ENCODE results near the gene TBC1D22B. TPM values are rescaled to one million over a fixed set of nuclear protein-coding genes. Genes with fewer than 3 reads are reported as not detected.

TBC1D22B gene, protein sequence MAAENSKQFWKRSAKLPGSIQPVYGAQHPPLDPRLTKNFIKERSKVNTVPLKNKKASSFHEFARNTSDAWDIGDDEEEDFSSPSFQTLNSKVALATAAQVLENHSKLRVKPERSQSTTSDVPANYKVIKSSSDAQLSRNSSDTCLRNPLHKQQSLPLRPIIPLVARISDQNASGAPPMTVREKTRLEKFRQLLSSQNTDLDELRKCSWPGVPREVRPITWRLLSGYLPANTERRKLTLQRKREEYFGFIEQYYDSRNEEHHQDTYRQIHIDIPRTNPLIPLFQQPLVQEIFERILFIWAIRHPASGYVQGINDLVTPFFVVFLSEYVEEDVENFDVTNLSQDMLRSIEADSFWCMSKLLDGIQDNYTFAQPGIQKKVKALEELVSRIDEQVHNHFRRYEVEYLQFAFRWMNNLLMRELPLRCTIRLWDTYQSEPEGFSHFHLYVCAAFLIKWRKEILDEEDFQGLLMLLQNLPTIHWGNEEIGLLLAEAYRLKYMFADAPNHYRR
- total RNA-seq = 8.8 and 9.8 TPM in 2 replicates

DNA sequence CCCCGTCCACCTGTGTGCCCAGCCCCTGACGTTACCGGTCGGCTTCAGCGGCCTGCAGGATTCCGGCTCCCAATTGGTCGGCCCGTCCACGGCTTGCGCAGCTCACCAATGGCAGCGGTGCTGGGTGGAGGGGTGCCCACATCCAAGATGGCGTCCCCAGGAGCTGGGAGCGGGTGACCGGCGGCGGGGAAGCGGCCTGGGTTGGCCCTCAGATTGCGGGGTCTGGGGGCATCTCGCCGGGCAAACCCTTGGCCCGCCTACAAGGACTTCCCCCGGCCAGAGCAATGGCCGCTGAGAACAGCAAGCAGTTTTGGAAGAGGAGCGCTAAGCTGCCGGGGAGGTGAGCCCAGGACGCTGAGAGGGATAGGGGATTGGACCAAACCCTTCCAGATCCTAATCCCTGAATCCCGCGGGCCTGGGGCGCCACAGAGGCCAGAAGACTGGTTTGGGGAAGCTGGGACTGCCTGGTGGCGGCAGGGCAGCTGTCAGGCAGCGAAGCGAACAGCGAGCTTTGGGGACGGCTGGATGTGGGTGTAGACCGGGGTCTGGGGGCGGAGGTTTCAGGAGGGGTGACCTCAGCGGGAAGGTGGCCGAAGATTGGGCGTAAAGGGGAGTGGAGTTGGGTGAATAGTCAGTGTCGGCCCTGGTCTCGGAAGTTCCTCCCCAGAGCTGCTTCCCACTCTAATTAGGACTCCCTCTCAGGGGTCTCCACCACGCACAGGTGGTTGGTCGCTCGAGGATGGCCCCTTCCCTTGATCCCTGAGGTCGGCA is at the start of gene TBC1D22B, which contains the start of gene TMEM217:
Gene TBC1D22B (plus strand): TSS at position 139 of the 771 bp plus-strand sequence. CDS start 146 bp downstream, at position 285.
Gene TMEM217 (minus strand): TSS at position 511 of the 771 bp plus-strand sequence. CDS start 39,114 bp downstream, outside the sequence.
- TF ChIP-seq, protein P1, sequence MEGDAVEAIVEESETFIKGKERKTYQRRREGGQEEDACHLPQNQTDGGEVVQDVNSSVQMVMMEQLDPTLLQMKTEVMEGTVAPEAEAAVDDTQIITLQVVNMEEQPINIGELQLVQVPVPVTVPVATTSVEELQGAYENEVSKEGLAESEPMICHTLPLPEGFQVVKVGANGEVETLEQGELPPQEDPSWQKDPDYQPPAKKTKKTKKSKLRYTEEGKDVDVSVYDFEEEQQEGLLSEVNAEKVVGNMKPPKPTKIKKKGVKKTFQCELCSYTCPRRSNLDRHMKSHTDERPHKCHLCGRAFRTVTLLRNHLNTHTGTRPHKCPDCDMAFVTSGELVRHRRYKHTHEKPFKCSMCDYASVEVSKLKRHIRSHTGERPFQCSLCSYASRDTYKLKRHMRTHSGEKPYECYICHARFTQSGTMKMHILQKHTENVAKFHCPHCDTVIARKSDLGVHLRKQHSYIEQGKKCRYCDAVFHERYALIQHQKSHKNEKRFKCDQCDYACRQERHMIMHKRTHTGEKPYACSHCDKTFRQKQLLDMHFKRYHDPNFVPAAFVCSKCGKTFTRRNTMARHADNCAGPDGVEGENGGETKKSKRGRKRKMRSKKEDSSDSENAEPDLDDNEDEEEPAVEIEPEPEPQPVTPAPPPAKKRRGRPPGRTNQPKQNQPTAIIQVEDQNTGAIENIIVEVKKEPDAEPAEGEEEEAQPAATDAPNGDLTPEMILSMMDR (conservative IDR thresholded peaks at IDR 0.05; ENCODE audit: low read depth, low read length) = no peak
- H3K4me3 ChIP-seq (ENCODE audit: low read depth, low read length) = peak within 1 kb of the TSS; percentile 98
- DNase-seq (ENCODE audit: low read depth) = peak; percentile 64

- TF ChIP-seq, protein P1 (conservative IDR thresholded peaks at IDR 0.05; ENCODE audit: low read depth, low read length) = peak; percentile 88
- H3K4me3 ChIP-seq (ENCODE audit: low read depth, low read length) = no peak overlapping the region
- no peak for DNase-seq (ENCODE audit: low read depth)
Observed at GRCh38 chr6:37207903-37208456, 49.6 kb upstream of the TBC1D22B start.

DNA sequence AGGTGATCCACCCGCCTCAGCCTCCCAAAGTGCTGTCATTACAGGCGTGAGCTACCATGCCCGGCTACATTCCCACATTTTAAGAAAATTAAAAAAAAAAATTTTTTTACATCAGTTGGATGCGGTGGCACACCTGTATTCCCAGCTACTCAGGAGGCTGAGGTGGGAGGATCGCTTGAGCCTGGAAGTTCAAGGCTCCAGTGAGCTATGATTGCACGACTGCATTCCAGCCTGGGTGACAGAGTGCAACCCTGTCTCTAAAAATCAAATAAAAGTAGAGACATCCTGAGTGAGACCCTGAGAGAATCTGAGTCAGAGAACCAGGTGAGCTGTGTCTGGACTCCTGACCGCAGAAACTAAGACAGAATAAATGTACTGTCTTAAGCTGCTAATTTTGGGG is 48.8 kb upstream of the TBC1D22B start:
- TF ChIP-seq, protein P1 (conservative IDR thresholded peaks at IDR 0.05; ENCODE audit: low read depth, low read length) = no peak
- no peak for DNase-seq (ENCODE audit: low read depth)
- H3K4me3 ChIP-seq (ENCODE audit: low read depth, low read length) = no peak overlapping the region

DNA sequence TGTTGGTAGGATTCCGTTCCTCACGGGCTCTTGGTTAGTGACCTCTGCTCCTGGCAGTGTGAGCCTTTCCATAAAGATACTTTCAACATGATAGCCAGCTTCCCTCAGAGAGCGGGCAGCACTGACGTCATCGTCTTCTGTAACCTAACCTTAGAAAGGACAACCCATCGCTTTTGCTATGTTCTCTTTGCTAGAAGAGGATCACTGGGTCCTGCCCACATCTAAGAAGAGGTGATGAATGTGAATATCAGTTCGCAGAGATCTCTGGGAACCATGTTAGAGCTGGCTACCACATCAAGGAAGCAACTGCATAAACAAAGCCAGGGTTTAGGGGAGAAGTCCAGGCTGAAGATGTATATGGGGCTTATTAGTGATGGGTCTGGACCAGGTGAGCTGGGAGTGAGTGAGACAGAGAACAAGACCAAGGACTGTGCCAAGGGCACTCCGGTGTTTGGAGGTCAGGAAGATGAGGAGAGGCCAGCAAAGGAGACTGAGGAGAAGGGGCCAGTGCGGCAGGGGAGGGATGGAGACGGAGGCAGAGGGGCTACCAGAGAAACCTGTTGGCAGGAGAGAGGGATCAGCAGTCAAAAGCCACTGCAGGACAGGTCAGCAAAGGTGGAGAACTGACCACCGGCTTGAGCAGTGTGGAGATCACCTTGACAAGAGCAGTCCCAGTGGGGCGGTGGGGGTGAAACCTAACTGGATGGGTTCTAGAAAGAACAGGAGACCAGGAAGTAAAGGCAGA is 47.9 kb upstream of the TBC1D22B start:
- no peak for DNase-seq (ENCODE audit: low read depth)
- no peak overlapping the region for H3K4me3 ChIP-seq (ENCODE audit: low read depth, low read length)
- TF ChIP-seq, protein P1 (conservative IDR thresholded peaks at IDR 0.05; ENCODE audit: low read depth, low read length) = no peak

- TF ChIP-seq, protein P1 (conservative IDR thresholded peaks at IDR 0.05; ENCODE audit: low read depth, low read length) = peak; percentile 95
- DNase-seq (ENCODE audit: low read depth) = peak; percentile 45
- H3K4me3 ChIP-seq (ENCODE audit: low read depth, low read length) = no peak overlapping the region
Observed at GRCh38 chr6:37210313-37210968, 47.1 kb upstream of the TBC1D22B start.

DNA sequence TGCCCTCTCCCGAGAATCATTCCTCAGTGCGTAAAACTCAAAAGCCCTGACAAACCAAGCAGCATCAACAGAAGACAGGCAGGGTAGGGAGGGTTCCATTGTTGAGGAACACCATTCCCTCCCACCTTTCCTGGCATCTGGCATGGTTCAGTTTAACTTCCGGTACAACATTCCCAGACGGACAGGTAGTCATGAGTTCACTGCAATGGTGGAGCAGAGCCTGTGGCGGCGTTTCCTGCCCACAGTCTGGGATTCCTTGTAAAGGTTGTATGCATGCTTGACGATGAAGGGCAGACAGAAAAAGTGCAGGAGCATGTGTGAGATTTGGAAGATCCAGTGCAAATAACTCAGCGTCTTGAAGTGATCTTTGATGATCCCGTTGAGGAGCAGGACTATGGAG is 45.3 kb upstream of the TBC1D22B start:
- DNase-seq (ENCODE audit: low read depth) = no peak
- H3K4me3 ChIP-seq (ENCODE audit: low read depth, low read length) = no peak overlapping the region
- TF ChIP-seq, protein P1 (conservative IDR thresholded peaks at IDR 0.05; ENCODE audit: low read depth, low read length) = no peak

All from epithelial cell of proximal tubule (primary cell).